ENCODE results near the gene CIDEB.

DNA sequence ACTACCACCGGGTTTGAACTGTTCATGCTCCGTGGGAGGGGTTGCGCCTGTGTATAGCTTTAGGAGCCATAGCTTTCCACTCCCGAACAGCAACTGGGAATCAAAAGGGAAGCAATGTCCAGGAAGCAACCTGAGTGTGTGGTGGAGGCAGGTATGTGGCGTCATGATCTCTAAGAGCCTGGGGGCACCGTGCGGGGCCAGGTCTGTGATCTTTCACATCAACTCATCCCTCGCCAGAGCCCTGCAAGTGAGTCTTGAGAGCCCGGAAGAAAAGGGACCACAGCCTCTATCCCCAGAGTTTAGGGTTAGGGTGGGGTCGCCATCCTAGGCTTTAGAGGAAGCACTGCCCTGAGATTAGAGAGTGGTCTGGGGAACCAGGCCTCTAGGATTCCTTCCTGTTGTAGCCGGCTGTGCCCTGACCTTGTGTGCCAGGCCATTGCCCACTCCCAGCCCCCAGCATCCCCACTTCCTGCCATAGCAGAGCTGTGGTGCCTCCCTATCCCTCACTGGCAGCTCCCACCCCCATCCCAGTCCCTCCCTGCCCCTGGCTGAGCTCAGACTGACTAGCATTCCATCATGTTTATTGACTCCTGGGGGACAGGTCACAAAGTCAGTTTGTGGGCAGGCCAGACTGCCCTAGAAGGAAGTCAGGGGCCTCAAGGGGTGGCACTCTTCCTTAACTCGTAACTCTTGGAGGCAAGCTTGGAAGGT lies 27.8 kb upstream of the CIDEB start:
- TF ChIP-seq, protein P1, sequence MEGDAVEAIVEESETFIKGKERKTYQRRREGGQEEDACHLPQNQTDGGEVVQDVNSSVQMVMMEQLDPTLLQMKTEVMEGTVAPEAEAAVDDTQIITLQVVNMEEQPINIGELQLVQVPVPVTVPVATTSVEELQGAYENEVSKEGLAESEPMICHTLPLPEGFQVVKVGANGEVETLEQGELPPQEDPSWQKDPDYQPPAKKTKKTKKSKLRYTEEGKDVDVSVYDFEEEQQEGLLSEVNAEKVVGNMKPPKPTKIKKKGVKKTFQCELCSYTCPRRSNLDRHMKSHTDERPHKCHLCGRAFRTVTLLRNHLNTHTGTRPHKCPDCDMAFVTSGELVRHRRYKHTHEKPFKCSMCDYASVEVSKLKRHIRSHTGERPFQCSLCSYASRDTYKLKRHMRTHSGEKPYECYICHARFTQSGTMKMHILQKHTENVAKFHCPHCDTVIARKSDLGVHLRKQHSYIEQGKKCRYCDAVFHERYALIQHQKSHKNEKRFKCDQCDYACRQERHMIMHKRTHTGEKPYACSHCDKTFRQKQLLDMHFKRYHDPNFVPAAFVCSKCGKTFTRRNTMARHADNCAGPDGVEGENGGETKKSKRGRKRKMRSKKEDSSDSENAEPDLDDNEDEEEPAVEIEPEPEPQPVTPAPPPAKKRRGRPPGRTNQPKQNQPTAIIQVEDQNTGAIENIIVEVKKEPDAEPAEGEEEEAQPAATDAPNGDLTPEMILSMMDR (IDR thresholded peaks at IDR 0.05), result no peak
- TF ChIP-seq POLR2A (IDR thresholded peaks at IDR 0.05), result no peak

Data from Peyer's patch (tissue), 4 donors.